Measurements from ENCODE around the gene PDZRN3.

Gene PDZRN3

DNA sequence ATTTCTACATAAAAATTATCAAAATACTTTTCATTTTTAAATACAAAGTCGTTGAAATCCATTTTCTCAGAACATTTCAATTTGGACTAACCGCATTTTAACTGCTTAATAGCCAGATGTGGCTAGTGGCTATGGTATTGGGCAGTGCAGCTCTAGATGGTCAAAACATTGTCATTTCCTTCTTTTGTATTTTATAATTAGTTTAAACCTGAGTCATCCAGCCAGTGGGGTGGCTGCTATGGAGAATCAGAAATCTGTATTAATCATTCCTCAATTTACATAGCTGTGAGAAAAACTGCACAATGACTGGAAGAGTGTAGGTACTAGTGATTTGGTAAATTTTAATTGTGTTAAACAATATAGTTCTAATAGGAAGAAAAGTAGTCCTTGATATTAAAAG, 245.3 kb downstream of the PDZRN3 start:
- no peak for DNase-seq

DNA sequence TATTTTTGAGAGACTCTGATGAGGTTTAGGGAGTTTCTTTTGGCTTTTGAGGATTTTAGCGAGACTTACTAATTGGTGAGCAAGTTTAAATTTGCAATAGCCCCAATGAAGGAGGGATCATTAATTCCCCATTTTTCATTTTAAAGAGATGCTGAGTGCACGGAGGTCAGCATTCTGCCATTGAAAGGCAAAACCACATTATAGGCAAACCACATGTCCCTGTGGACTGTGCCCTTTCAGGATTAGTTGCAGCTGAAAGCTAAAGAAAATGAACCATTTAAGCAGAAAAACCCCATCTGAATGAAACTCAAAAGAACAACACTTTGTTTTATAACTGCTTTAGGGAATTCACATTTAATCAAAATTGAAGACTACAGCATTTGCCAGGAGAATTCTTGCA, 246.5 kb downstream of the PDZRN3 start:
- DNase-seq, result no peak

DNA sequence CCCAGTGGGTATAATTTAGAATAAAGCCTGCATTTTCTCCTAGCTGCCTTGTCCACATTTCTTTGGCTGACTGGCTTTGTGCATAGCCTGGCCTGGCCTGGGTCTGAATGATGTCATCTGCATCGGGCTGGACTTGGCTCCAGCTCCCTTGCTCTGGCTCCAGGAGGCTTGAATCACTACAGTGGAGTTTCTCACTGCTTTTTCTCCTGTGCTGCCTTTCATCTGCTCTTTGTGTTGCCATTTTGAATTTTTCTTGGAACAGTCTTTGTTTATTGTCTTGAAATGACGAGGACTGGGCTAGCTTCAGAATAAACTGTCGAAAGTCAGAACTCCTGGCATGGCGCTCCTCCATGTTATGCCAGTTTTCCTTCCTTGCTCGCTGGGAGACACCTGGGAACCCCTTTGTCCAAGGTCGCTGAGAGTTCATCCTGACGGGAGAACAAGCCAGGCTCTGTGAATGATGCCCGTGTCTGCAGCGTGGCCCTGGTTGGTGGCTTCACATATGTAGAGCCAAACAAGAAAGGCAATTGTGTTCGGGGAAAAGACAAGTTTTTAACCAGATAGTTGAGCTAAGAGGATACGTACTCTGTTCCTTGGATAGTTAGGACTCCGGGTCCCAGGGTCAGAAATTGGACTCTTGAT, 258.9 kb downstream of the PDZRN3 start:
- no peak for DNase-seq

DNA sequence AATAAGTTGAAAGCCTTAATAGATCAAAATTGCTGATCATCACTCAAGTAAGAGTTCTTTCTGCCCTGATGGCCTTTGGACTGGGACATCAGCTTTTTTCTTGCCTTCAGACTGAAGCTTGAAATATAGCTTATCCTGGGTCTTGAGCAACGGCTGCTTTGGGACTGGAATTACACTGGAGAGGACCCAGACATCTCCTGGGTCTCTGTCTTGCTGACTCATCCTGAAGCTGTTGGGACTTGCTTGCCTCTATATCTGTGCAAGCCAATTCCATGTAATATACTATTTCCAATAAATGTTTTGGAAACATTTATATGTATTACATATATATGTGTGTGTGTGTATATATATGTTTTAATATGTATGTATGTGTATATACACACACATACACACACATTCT, 260.2 kb downstream of the PDZRN3 start:
- DNase-seq, result no peak

DNA sequence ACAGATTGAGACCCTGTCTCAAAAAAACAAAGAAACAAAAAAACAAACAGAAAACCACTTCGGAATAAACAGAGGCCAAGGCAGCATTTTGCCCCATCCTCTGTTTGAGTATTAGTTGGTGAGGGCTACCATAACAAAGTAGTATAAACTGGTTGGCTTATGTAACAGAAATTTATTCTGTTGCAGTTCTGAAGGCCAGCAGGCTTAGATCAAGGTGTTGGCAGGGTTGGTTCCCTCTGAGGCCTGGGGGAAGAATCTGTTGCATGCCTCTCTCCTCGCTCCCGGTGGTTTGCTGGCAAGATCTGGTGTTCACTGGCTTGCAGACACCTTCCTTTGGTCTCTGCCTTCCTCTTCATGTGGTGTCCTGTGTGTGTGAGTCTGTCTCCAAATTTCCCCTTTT, 261.6 kb downstream of the PDZRN3 start:
- no peak for DNase-seq

DNA sequence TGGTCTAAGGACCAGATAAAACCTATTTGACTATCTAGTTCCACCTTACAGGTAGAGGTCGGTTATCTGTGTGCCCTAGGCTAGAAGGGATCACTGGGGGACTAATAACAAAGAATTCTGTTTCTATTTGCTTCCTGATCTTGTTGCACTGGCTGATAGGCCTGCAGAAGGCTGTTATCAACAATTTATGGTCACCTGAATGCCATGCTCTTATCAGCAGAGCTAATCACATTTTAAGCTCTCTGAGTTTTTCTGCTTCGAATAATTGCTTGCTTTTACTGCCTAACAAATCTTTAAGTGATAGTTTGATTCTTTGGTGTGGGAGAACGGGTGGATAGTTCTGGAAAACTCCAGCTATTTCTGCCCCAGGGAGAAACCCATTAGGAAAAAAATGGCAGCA, 263.1 kb downstream of the PDZRN3 start:
- DNase-seq, result no peak

DNA sequence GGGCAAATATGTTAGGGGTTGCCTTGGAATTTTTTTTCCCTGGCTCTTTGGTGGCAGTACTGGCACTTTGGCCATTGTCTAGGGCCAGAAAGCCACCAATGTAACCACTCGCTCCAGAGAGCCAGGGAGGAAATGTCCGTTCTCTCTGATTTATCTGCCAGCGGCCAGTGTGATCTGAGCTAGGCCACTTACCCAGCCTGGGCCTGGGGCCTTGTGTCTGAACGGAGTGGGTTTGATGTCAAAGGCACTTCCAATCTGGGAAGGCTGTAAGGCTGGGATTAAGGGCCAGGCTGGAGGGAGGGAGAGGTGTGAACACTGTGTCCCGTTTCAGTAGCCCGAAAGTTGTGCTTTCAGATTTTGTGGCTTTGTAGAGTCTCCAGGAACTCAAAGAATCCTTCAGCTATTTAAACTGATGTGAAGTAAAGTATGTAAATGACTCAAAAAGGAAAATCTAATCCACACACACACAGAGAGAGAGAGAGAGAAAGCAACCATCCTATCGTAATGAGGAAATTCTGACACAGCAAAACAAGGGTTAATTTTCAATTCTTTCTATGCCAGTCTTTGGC, 271.0 kb downstream of the PDZRN3 start:
- no peak for DNase-seq

DNA sequence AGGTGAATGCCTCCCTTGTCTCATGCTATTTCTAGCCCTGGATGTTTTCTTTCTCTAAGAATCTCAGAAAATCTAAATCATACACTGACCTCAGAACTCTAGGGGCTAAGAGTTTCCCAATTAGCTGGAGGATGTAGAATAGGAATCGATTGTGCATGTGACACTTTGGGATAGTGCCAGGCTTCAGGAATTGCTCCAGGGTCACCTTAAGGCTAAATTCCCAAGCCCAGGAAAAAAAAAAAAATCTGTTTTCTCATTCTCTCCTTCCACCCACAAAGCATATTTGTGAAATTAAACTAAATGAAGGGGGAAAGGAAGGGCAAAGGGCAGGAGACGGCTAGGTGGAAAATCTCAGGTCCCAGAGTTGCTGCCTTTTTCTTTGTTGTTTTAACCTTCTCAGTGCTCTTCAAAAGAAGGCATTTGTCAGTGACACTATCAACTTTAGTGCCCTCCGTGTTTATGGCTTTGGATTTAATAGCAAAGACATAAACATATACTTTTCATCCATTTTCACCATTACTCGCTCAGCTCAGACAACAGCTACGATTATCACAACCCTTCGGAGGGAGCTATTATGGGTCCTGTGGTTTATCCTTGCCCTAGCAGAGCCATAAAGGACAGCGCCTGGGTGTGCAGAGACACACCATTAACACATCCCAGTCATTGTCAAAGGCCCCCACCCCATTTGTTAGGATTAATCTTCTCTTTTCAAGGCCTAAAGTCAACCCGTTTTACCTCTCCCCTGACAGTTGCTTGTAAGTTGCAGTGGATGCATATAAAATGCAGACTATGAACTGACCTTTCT, 271.7 kb downstream of the PDZRN3 start:
- DNase-seq, result no peak

DNA sequence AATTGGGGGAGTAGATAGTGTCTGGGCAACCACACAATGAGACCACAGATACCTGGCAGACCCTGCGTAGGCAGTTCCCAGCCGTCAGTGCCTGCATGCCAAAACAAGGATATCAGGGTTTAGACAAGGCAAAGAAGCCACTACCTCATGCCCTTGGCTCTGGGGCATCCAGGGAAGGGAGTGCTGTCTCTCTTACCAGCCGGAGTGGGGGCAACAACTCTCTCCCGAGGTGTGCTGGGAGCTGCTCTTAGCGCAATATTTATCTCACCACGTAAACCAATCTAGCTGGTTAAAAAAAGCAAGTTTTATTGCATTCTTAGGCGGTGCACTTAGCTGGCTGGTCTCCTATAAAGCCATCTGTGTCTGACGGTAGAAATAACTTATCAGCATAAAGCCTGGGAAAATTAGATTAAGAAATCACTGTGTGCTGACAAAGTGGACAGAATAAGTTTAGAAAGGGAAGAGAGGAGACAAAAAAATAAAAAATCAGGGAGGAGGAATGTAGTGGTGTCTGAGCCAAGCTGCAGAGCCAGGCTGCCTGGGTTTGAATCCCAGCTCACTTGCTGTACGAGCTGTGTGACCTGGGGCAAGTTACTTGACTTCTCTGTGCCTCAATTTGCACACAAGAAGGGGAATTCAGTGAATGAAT, 273.2 kb downstream of the PDZRN3 start:
- DNase-seq, result no peak

DNA sequence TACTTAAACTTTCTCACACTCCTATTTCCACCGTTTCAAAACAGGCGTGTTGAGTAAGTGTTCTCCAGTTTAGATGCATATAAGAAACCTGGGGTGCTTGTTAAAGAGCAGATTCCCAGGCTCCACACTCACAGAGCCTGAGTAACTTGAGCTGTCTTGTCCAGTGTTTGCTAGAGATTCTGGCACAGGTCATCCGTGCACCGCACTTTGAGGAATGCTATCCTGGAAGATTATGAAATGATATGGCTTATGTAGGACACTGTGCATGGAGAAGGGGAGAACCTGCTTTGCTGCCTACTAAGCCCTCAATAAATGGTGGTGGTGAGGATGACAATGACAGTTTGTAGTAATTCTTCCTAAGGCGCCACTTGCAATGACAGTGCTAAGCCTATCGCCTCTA, 273.7 kb downstream of the PDZRN3 start:
- no peak for DNase-seq

DNA sequence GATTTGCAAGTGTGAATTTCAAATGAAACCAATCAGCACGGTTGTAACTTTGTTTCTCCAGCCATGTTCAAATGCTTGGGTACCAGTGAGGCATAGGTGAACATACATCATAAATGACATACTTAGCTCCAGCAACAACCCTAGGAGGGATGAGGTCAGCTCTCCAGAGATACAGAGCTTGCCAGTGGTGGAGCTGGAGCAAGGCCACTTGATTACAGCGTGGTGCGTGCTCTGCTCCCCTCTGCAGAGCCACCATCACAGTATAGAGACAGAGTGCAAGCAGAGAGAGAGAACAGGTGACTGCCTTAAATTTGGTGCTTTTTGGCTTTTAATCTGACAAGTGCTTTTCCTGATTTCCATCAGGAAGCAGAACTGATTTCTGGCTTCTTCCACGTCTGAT, 275.1 kb downstream of the PDZRN3 start:
- no peak for DNase-seq

DNA sequence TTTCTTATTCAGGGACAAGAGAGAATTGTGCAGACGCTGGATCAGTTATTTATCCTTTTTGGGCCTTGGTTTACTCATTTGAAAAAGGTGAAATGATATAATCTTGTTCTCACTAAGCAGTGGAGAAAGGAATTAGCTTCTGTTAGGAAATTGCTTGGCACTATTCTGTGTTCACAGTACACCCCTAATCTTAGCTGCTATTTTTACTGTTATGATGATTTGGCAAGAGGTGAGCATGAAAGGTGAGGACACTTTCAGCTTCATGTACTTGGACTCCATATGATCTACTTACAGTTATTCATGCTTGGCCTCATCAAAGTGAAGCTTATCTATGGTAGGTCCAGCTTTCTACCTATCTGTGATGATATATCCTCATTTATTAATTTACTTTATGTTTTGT, 282.7 kb downstream of the PDZRN3 start:
- no peak for DNase-seq

DNA sequence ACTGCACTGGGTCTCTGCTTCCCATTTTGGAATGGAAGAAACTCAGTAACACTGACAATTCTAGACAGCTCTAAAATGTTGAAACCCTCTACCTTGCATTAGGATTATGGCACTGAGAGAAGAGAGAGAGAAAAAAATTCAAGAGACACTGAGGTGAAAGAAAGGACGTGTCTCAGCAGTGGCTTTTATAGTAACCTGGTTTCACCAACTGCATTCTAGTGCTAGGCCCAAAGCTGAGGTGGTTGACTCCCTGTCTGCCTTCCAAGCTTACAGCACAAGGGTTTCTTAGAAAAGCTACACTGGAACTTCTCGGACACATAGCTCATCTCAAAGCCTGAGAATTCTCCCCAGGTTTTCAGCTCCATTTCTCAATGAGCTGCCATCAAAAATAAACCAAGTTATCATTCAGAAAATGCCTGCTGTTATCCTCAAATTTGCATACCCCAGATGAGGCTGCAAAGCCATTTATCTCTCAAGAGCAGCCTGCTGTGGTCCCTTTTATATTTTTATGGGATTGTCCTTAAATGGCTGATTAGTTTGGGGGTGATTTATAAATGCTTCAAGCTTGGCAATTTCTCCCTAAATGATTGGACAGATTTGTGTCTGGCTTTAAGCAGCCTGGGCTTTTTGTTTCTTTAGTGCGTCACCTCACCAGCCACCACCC, 283.3 kb downstream of the PDZRN3 start:
- DNase-seq, result no peak

DNA sequence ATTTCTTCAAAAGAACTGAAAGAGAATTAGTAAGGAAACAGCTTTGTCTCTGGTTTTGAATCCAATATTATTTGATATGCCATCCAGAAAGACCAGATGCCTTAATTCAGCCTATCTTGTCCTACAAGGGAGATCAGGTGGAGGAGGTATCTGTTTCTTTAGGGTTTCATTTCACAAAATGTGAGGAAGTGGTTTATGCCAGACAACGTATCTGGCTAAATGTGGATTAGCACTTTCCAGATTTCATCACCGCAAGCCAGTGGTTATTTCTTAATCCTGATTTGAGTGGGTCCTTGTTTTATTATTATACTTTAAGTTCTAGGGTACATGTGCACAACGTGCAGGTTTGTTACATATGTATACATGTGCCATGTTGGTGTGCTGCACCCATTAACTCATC, 292.2 kb downstream of the PDZRN3 start:
- no peak for DNase-seq
